CD4-positive, alpha-beta T cell treated with Interleukin-10 for 1 hour (primary cell): ENCODE measurements around the gene MAP4K2.

Source experiments
- DNase-seq: peaks from one replicate; pipeline ENCODE4 v3.0.0-alpha.2; 2020

MAP4K2 gene

GRCh38 chr11:64766881-64767280 lies 36.1 kb downstream of the MAP4K2 start:
- DNase-seq, result no peak

- no peak for DNase-seq
These were observed 37.0 kb downstream of the MAP4K2 start for GRCh38 chr11:64765851-64766665.

GRCh38 chr11:64765291-64765850 lies 37.6 kb downstream of the MAP4K2 start:
- no peak for DNase-seq

GRCh38 chr11:64764753-64765152 lies 38.3 kb downstream of the MAP4K2 start:
- DNase-seq, result no peak

GRCh38 chr11:64764040-64764611 lies 38.9 kb downstream of the MAP4K2 start:
- DNase-seq, result peak; percentile 77

GRCh38 chr11:64763526-64764039 lies 39.4 kb downstream of the MAP4K2 start:
- DNase-seq, result no peak

GRCh38 chr11:64762674-64763525 lies 40.1 kb downstream of the MAP4K2 start:
- DNase-seq, result peak; percentile 44

- no peak for DNase-seq
These were observed 40.7 kb downstream of the MAP4K2 start for GRCh38 chr11:64762277-64762673.

- no peak for DNase-seq
These were observed 42.1 kb downstream of the MAP4K2 start for GRCh38 chr11:64760759-64761420.

GRCh38 chr11:64759722-64760719 lies 43.0 kb downstream of the MAP4K2 start, which contains the start of gene PYGM:
Gene PYGM, minus strand, starts transcription at chr11:64759974. Its CDS starts 76 bp downstream, at chr11:64759898.
- no peak for DNase-seq

- DNase-seq, result no peak
These were observed 43.8 kb downstream of the MAP4K2 start for GRCh38 chr11:64759131-64759721.

- no peak for DNase-seq
These were observed 44.5 kb downstream of the MAP4K2 start for GRCh38 chr11:64758330-64759079.

GRCh38 chr11:64757549-64758329 lies 45.3 kb downstream of the MAP4K2 start:
- no peak for DNase-seq

- no peak for DNase-seq
These were observed 47.2 kb downstream of the MAP4K2 start for GRCh38 chr11:64755681-64756361.

- DNase-seq, result no peak
These were observed 47.9 kb downstream of the MAP4K2 start for GRCh38 chr11:64754919-64755662.

- DNase-seq, result no peak
These were observed 48.7 kb downstream of the MAP4K2 start for GRCh38 chr11:64754124-64754918.
